Endothelial cell of umbilical vein (primary cell): Measurements from ENCODE around the gene FRS3. TPM values are rescaled to one million over a fixed set of nuclear protein-coding genes. Genes with fewer than 3 reads are reported as not detected.

ENCODE experiments used
- Bru-seq: library from RNA; stranded (reverse); fragments of 400-500 nt; gene quantifications from one replicate; lab custom pipeline; 2021; lab: Mats Ljungman, UMichigan
- BruChase-seq, 2 experiments: library from RNA; stranded (reverse); fragments of 400-500 nt; gene quantifications; one replicate each; lab custom pipeline; 2021; lab: Mats Ljungman, UMichigan
- BruUV-seq: library from RNA; stranded (reverse); fragments of 400-500 nt; replicated peaks from 2 replicates; lab custom pipeline; 2021; lab: Mats Ljungman, UMichigan
- CTCF ChIA-PET: fragments of 300-600, 350-600 bp; sonication (Branson Sonifier 250); formaldehyde crosslinking; loops from one replicate; lab custom pipeline; 2021; ENCODE audit warnings: antibody characterized with exemption, inconsistent platforms; lab: Charles Lee
- POLR2A ChIA-PET: fragments of 300-600, 350-600 bp; sonication (Branson Sonifier 250); formaldehyde crosslinking; loops from one replicate; lab custom pipeline; 2021; ENCODE audit warnings: antibody characterized with exemption, inconsistent platforms; lab: Charles Lee
- DNase-seq: peaks from one replicate; pipeline ENCODE4 v3.0.0-alpha.2; 2011; ENCODE audit warnings: low read depth, low spot score
- FAIRE-seq: peaks from 2 replicates; lab custom pipeline; 2011; peaks lifted over from hg19 to GRCh38; lab: Jason Lieb, UNC
- H2AFZ ChIP-seq: 2 replicates; pipeline ENCODE4 v1.6.0; 2012; ENCODE audit warnings: low read depth, low read length, control low read depth, inconsistent platforms
- H3K27ac ChIP-seq: 2 replicates; pipeline ENCODE4 v1.5.1; 2011; ENCODE audit warnings: low read depth, mild to moderate bottlenecking, control low read depth, low read length, moderate library complexity; ENCODE audit not compliant: insufficient read depth
- H3K27me3 ChIP-seq, 2 experiments: 2 replicates each; pipeline versions ENCODE4 v1.6.0 to v1.6.1; 2011; ENCODE audit warnings: low read length in 2 of 2, mixed read lengths in 1 of 2; ENCODE audit not compliant: control insufficient read depth in 2 of 2, insufficient read depth in 2 of 2
- H3K36me3 ChIP-seq, 2 experiments: 2 replicates in 1 of 2; 3 replicates in 1 of 2; pipeline ENCODE4 v1.5.1; 2011; ENCODE audit warnings: low read length in 2 of 2, mild to moderate bottlenecking in 1 of 2, moderate library complexity in 1 of 2; ENCODE audit not compliant: control insufficient read depth in 2 of 2, insufficient read depth in 2 of 2; ENCODE audit errors: extremely low read depth in 1 of 2
- H3K4me1 ChIP-seq: 3 replicates; pipeline ENCODE4 v1.5.1; 2011; ENCODE audit warnings: mild to moderate bottlenecking, low read length; ENCODE audit not compliant: control insufficient read depth, insufficient read depth; ENCODE audit errors: extremely low read depth
- H3K4me2 ChIP-seq: 2 replicates; pipeline ENCODE4 v1.6.1; 2011; ENCODE audit warnings: low read length, control low read depth, mixed read lengths; ENCODE audit not compliant: insufficient read depth
- H3K4me3 ChIP-seq, 3 experiments: fragments of 200-600 bp in 1 of 3; sonication (generic), shearing (Covaris generic) in 1 of 3; replicated peaks in 1 of 3; 2 replicates each; pipeline ENCODE4 v1.5.1; 2011 to 2016; ENCODE audit warnings: control low read depth in 3 of 3, low read length in 3 of 3, mild to moderate bottlenecking in 2 of 3, inconsistent platforms in 1 of 3, low read depth in 1 of 3, moderate library complexity in 1 of 3; ENCODE audit not compliant: insufficient read depth in 1 of 3
- H3K79me2 ChIP-seq: 2 replicates; pipeline ENCODE4 v1.6.0; 2012; ENCODE audit warnings: low read length, inconsistent platforms; ENCODE audit not compliant: control insufficient read depth, insufficient read depth
- H3K9ac ChIP-seq: replicated peaks from 2 replicates; pipeline ENCODE3; 2011; ENCODE audit warnings: low read length, control low read depth; ENCODE audit not compliant: insufficient read depth; ENCODE audit errors: extremely low read depth
- H3K9me1 ChIP-seq: replicated peaks from 3 replicates; pipeline ENCODE4 v1.6.0; 2011; ENCODE audit warnings: mild to moderate bottlenecking, low read length; ENCODE audit not compliant: control insufficient read depth, insufficient read depth; ENCODE audit errors: extremely low read depth
- H3K9me3 ChIP-seq: replicated peaks from 2 replicates; pipeline ENCODE4 v1.5.1; 2012; ENCODE audit warnings: low read length, inconsistent platforms; ENCODE audit not compliant: control insufficient read depth, insufficient read depth
- H4K20me1 ChIP-seq: replicated peaks from 2 replicates; pipeline ENCODE3; 2011; ENCODE audit warnings: mild to moderate bottlenecking, low read length; ENCODE audit not compliant: control insufficient read depth, insufficient read depth; ENCODE audit errors: extremely low read depth
- CTCF ChIP-seq, 2 donors: IDR thresholded peaks; 1 replicate in 1 of 2; 2 replicates in 1 of 2; pipeline ENCODE4 v1.5.1; 2011; ENCODE audit warnings: low read length in 2 of 2, mild to moderate bottlenecking in 2 of 2, moderate library complexity in 2 of 2, control low read depth in 1 of 2, inconsistent platforms in 1 of 2, low read depth in 1 of 2; ENCODE audit not compliant: insufficient read depth in 1 of 2; ENCODE audit errors: extremely low read depth in 1 of 2
- EZH2 ChIP-seq: IDR thresholded peaks from 2 replicates; pipeline ENCODE4 v1.6.1; 2012; ENCODE audit warnings: borderline replicate concordance, low read depth, mild to moderate bottlenecking, moderate library complexity, low read length, inconsistent platforms; ENCODE audit not compliant: severe bottlenecking
- GATA2 ChIP-seq: IDR thresholded peaks from 2 replicates; pipeline ENCODE4 v1.7.0; 2011; ENCODE audit warnings: low read depth, mild to moderate bottlenecking, moderate library complexity, mixed read lengths, low read length; ENCODE audit not compliant: insufficient read length, insufficient read depth
- MYC ChIP-seq: IDR thresholded peaks from one replicate; pipeline ENCODE4 v1.6.1; 2011; ENCODE audit warnings: mild to moderate bottlenecking, low read depth, low read length
- POLR2AphosphoS5 ChIP-seq: IDR thresholded peaks from 2 replicates; pipeline ENCODE4 v1.6.1; 2012; ENCODE audit warnings: low read depth, mild to moderate bottlenecking, control low read depth, low read length, moderate library complexity; ENCODE audit not compliant: insufficient read depth
- dilution Hi-C: fragments of 300-500 bp; cut with MboI; formaldehyde crosslinking; loops from one replicate; pipeline ENCODE4 v1.15.0; 2019; ENCODE audit warnings: low sequenced_read_pairs; ENCODE audit not compliant: extremely low pct_ligation_motif_present
- intact Hi-C: fragments of 100-400 bp; cut with micrococcal nuclease; formaldehyde crosslinking; loops from one replicate; pipeline ENCODE4 v1.10.0; 2022
- long read RNA-seq: library from polyadenylated mRNA; stranded (forward); transcript quantifications from one replicate; pipeline ENCODE4 v2.0.0, GENCODE V29; 2021
- polyA minus RNA-seq, 3 experiments: library from RNA; depleted of rRNA, polyadenylated mRNA; stranded (reverse); fragments of >200 nt; gene quantifications; 1 replicate in 1 of 3; 2 replicates in 2 of 3; pipeline ENCODE4 v1.2.3, GENCODE V29; 2011
- polyA plus RNA-seq, 4 experiments: library from polyadenylated mRNA; depleted of rRNA in 3 of 4; stranded (reverse) in 3 of 4; unstranded in 1 of 4; fragments of >200 nt; gene quantifications; 2 replicates each; pipeline versions ENCODE4 v1.2.1 to v1.2.3, GENCODE V29; 2011 to 2012; ENCODE audit warnings: missing spikeins in 1 of 4
- total RNA-seq: library from RNA; stranded (reverse); gene quantifications from 2 replicates; pipeline ENCODE4 v1.2.3, GENCODE V29; 2021

The FRS3 gene
- total RNA-seq (4.4 and 5.3 TPM in 2 replicates), polyA plus RNA-seq (5.2 and 5.7 TPM in 2 replicates), polyA minus RNA-seq (1.7 and 4.1 TPM in 2 replicates), Bru-seq, nascent RNA (percentile 48 among the genes with signal in this experiment), BruChase-seq, experiment 1, labeled RNA remaining after a 6-hour chase (percentile 37 among the genes with signal in this experiment), BruChase-seq, experiment 2, labeled RNA remaining after a 2-hour chase (percentile 41 among the genes with signal in this experiment)
- 3.7 and 4.9 TPM in 2 replicates for polyA plus RNA-seq (2011; cell fraction: cytosol; rRNA removed)
- 5.9 and 6.0 TPM in 2 replicates for polyA plus RNA-seq (2011; cell fraction: nucleus; rRNA removed)
- polyA plus RNA-seq (2012) = 1.7 and 2.2 TPM in 2 replicates
- polyA minus RNA-seq (2011; cell fraction: cytosol; rRNA and poly(A)+ RNA removed) = 1.0 TPM
- 1.9 and 2.6 TPM in 2 replicates for polyA minus RNA-seq (2011; cell fraction: nucleus; rRNA and poly(A)+ RNA removed)
- long read RNA-seq, partial matches to known transcripts = 2 of 4 reads
- long read RNA-seq, other reads (novel, unspliced or antisense) = 1 of 4 reads

- FAIRE-seq = peak; percentile 94
- CTCF ChIA-PET = interaction anchor here (0.6 to 1.1 kb wide), 12 partner anchors 11 to 434 kb away, joined by 3 to 7 read pairs (median 4); partner anchors contain the start of genes BYSL and MED20
Measured at GRCh38 chr6:41779788-41780550, at the start of gene FRS3. FRS3 (minus strand) TSS chr6:41779900; CDS start chr6:41776987, 2,913 bp downstream.

More at GRCh38 chr6:41779788-41780550, at the start of gene FRS3:
- Histone ChIP-seq H3K27ac (no peak within 1 kb of the TSS), H3K79me2 (no peaks in the 10 kb centered on the region), H3K9me1 (no peaks in the 10 kb centered on the region), H3K36me3 (peaks cover 5% of the 10 kb centered on the region in 2 experiments), H3K4me1 (peaks cover 18% of the 10 kb centered on the region), H3K9me3 (no peaks in the 10 kb centered on the region), H2AFZ (peak within 1 kb of the TSS; percentile 97), H3K27me3 (no peaks in the 10 kb centered on the region), H3K4me2 (peak within 1 kb of the TSS; percentile 93), H3K9ac (peak within 1 kb of the TSS; percentile 57), H4K20me1 (no peaks in the 10 kb centered on the region), H3K4me3 (peak within 1 kb of the TSS; percentile 73 to 86 (median 78))
- dilution Hi-C loops (no loop called here), intact Hi-C loops (loop anchor here (1.0 to 2.0 kb wide), 4 partner anchors 156 to 435 kb away; no protein-coding TSS in a partner anchor)
- POLR2A ChIA-PET = interaction anchor here (0.5 kb wide), 1 partner anchor 270 kb away, joined by 3 read pairs; the partner anchor contains the start of gene TAF8
- no peak for TF ChIP-seq EZH2
- no peak for TF ChIP-seq MYC
- peak; percentile 93 to 98 for TF ChIP-seq CTCF (IDR thresholded peaks at IDR 0.05; ENCODE audit: extremely low read depth in 1 of 2, insufficient read depth in 1 of 2, low read depth in 1 of 2, low read length in 2 of 2)
- TF ChIP-seq GATA2 = no peak
- peak; percentile 39 for TF ChIP-seq POLR2AphosphoS5
- BruUV-seq = no TSS peak
- peak; percentile 95 for DNase-seq
